SJSA1 (cell line): ENCODE results near the gene UPK2. TPM values are rescaled to one million over a fixed set of nuclear protein-coding genes. Genes with fewer than 3 reads are reported as not detected.

ENCODE experiments used
- DNase-seq, 2 experiments: peaks; one replicate each; pipeline ENCODE4 v3.0.0-alpha.2; 2015 to 2020; ENCODE audit warnings: low spot score in 2 of 2, low read depth in 1 of 2
- H3K27ac ChIP-seq: fragments of 250-450 bp; sonication (Bioruptor Pico); 2 replicates; pipeline ENCODE4 v1.5.1; 2020; ENCODE audit warnings: mild to moderate bottlenecking, moderate library complexity
- H3K27me3 ChIP-seq: fragments of 250-450 bp; sonication (Bioruptor Pico); replicated peaks from 2 replicates; pipeline ENCODE4 v1.5.1; 2020; ENCODE audit warnings: mild to moderate bottlenecking, moderate library complexity
- H3K36me3 ChIP-seq: fragments of 250-450 bp; sonication (Bioruptor Pico); 2 replicates; pipeline ENCODE4 v1.5.1; 2020; ENCODE audit warnings: mild to moderate bottlenecking
- H3K4me1 ChIP-seq: fragments of 250-450 bp; sonication (Bioruptor Pico); replicated peaks from 2 replicates; pipeline ENCODE4 v1.6.1; 2021; ENCODE audit warnings: mild to moderate bottlenecking
- H3K4me3 ChIP-seq: fragments of 250-450 bp; sonication (Bioruptor Pico); 2 replicates; pipeline ENCODE4 v1.5.1; 2020; ENCODE audit warnings: mild to moderate bottlenecking
- H3K9me3 ChIP-seq: fragments of 250-450 bp; sonication (Bioruptor Pico); replicated peaks from 2 replicates; pipeline ENCODE4 v1.5.1; 2020; ENCODE audit warnings: mild to moderate bottlenecking
- total RNA-seq: library from RNA; depleted of rRNA; stranded (reverse); fragments of >200 nt; shearing (Covaris generic); gene quantifications from 2 replicates; pipeline ENCODE4 v1.2.3, GENCODE V29; 2014; rRNA removed

UPK2 gene
- total RNA-seq, 1 experiment from 2014 or later = not detected

DNA sequence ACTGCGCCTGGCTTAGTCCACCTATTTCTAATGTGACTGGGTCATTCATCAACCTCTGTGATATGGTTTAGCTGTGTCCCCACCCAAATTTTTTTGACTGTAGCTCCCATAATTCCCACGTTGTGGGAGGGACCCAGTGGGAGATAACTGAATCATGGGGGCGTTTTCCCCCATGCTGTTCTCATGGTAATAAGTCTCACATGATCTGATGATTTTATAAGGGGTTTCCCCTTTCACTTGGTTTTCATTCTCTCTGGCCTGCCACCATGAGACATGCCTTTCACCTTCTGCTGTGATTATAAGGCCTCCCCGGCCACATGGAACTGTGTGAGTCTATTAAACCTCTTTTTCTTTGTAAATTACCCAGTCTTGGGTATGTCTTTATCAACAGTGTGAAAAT is 50.6 kb downstream of the UPK2 start:
- Histone ChIP-seq H3K4me3 (no peak overlapping the region), H3K4me1 (no peaks in the 10 kb centered on the region), H3K27me3 (no peaks in the 10 kb centered on the region), H3K9me3 (no peaks in the 10 kb centered on the region), H3K36me3 (peaks cover 17% of the 10 kb centered on the region), H3K27ac (no peak overlapping the region)
- DNase-seq = no peak

Other genes with a start within 250 kb of the UPK2 start
- 22.6 and 41.0 TPM in 2 replicates for gene DDX6, start 165.1 kb upstream of the UPK2 start, total RNA-seq
- gene CXCR5, start 72.4 kb upstream of the UPK2 start, total RNA-seq = not detected in 2 replicates
- 4.0 and 6.8 TPM in 2 replicates for gene BCL9L, start 30.4 kb upstream of the UPK2 start, total RNA-seq
- gene FOXR1, start 15.5 kb downstream of the UPK2 start, total RNA-seq = not detected in 2 replicates
- 13.5 and 17.0 TPM in 2 replicates for gene CENATAC, start 41.8 kb downstream of the UPK2 start, total RNA-seq
- 718 and 750 TPM in 2 replicates for gene RPS25, start 62.0 kb downstream of the UPK2 start, total RNA-seq
- gene TRAPPC4, start 62.5 kb downstream of the UPK2 start, total RNA-seq = 44.6 and 75.6 TPM in 2 replicates
- gene SLC37A4, start 74.6 kb downstream of the UPK2 start, total RNA-seq = 3.1 and 6.0 TPM in 2 replicates
- gene HYOU1, start 100.9 kb downstream of the UPK2 start, total RNA-seq = 124 and 128 TPM in 2 replicates
- 5.6 and 11.2 TPM in 2 replicates for gene VPS11, start 111.5 kb downstream of the UPK2 start, total RNA-seq
- 2.1 and 6.4 TPM in 2 replicates for gene HMBS, start 128.6 kb downstream of the UPK2 start, total RNA-seq
- 9.7 and 17.0 TPM in 2 replicates for gene DPAGT1, start 145.6 kb downstream of the UPK2 start, total RNA-seq
- gene C2CD2L, start 151.0 kb downstream of the UPK2 start, total RNA-seq = 5.1 and 5.4 TPM in 2 replicates
- gene HINFP, start 165.3 kb downstream of the UPK2 start, total RNA-seq = 3.1 and 6.7 TPM in 2 replicates
- 0.05 TPM in 1 of 2 replicates, not detected in the other for gene ABCG4, start 192.8 kb downstream of the UPK2 start, total RNA-seq
- gene NLRX1, start 212.4 kb downstream of the UPK2 start, total RNA-seq = 3.1 and 5.5 TPM in 2 replicates
- not detected in 2 replicates for gene NHERF4, start 229.2 kb downstream of the UPK2 start, total RNA-seq